Prostate gland (tissue), 2 donors: ENCODE data around the gene COL16A1. TPM values are rescaled to one million over a fixed set of nuclear protein-coding genes. Genes with fewer than 3 reads are reported as not detected.

Experiments used
- DNase-seq: peaks from one replicate; pipeline ENCODE4 v3.0.0-alpha.2; 2019; ENCODE audit warnings: low spot score
- H3K27ac ChIP-seq, 2 donors: fragments of 200-600 bp; sonication (generic); 2 replicates each; pipeline ENCODE4 v1.5.1; 2017 to 2019
- H3K27me3 ChIP-seq: fragments of 200-600 bp; sonication (generic); replicated peaks from 2 replicates; pipeline ENCODE4 v1.5.1; 2019; ENCODE audit not compliant: insufficient read depth
- H3K36me3 ChIP-seq, 2 donors: fragments of 200-600 bp; sonication (generic); 1 replicate in 1 of 2; 2 replicates in 1 of 2; pipeline versions ENCODE4 v1.5.1 to v1.8.1; 2017 to 2019
- H3K4me1 ChIP-seq: fragments of 200-600 bp; sonication (generic); replicated peaks from 2 replicates; pipeline ENCODE4 v1.5.1; 2019
- H3K4me3 ChIP-seq, 2 donors: fragments of 200-600 bp; sonication (generic); 2 replicates each; pipeline ENCODE4 v1.5.1; 2017 to 2019
- H3K9me3 ChIP-seq: fragments of 200-600 bp; sonication (generic); 2 replicates; pipeline ENCODE4 v1.5.1; 2017
- CTCF ChIP-seq, 4 experiments: fragments of 200-600 bp in 2 of 4; fragments of 450-650 bp in 2 of 4; sonication (generic) in 2 of 4; IDR thresholded peaks; 1 replicate in 3 of 4; 2 replicates in 1 of 4; pipeline ENCODE4 v1.5.1; 2016 to 2019; ENCODE audit warnings: antibody characterized with exemption in 4 of 4, mild to moderate bottlenecking in 2 of 4, moderate library complexity in 2 of 4
- POLR2A ChIP-seq: fragments of 450-650 bp; IDR thresholded peaks from one replicate; pipeline ENCODE4 v1.6.1; 2016; ENCODE audit warnings: antibody characterized with exemption, mild to moderate bottlenecking
- POLR2AphosphoS5 ChIP-seq: sonication (generic); formaldehyde crosslinking; IDR thresholded peaks from one replicate; pipeline ENCODE4 v1.6.1; 2017; ENCODE audit warnings: antibody characterized with exemption
- WGBS: methylation state at CpG from one replicate; pipeline ENCODE4 v1.1.5; 2018; 5-methylcytosine and 5-hydroxymethylcytosine counted together
- intact Hi-C: fragments of 100-400 bp; cut with DNase I; formaldehyde crosslinking; loops from one replicate; pipeline ENCODE4 v1.14.2; 2022
- total RNA-seq, 2 donors: library from RNA; depleted of rRNA; stranded (reverse); fragments of >200 nt; gene quantifications; one replicate each; pipeline ENCODE4 v1.1.0, GENCODE V29; 2016

Gene COL16A1
- total RNA-seq, 2 donors from 2014 or later: 45.3 to 89.4 TPM

DNA sequence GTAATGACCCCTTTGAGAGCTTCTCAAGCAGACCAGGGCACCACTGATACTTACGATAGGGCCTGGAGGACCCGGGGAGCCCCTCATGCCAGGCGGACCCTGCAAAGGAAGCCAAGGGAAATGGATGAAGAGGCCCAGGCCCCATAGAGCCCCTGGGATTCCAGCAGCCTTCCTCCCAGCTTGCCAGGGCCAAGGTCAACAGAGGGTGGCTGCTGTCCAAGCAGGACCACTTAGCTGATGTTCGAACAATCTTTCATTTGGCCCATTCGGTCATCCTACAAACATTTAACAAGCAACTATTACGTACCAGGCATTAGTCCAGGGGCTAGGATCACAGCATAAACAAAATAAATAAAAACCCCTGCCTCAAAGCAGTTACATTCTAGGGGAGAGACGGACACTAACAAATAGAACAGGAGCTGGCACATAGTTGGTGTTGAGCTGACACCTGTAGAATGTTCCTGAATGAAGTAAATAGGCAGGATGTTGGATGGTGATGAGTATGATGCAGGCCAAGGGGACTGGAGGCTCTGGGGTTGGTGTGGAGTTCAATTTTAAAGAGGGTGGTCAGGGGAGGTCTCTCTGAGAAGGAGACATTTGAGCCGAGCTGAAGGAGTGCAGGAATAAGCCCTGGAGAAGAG, 32.1 kb downstream of the COL16A1 start:
- Histone ChIP-seq H3K27ac (peak overlapping the region in 1 of 2 donors; percentile 62), H3K4me1 (peaks cover 2% of the 10 kb centered on the region), H3K36me3 (no peaks in the 10 kb centered on the region), H3K9me3 (no peaks in the 10 kb centered on the region), H3K27me3 (no peaks in the 10 kb centered on the region), H3K4me3 (no peak overlapping the region)
- DNase-seq: no peak
- TF ChIP-seq POLR2AphosphoS5 (no peak), POLR2A (no peak), CTCF (IDR thresholded peaks at IDR 0.05) (no peak)
- intact Hi-C loops: no loop called here
- 68% methylated on average over 8 of the region's 8 CpGs for WGBS

DNA sequence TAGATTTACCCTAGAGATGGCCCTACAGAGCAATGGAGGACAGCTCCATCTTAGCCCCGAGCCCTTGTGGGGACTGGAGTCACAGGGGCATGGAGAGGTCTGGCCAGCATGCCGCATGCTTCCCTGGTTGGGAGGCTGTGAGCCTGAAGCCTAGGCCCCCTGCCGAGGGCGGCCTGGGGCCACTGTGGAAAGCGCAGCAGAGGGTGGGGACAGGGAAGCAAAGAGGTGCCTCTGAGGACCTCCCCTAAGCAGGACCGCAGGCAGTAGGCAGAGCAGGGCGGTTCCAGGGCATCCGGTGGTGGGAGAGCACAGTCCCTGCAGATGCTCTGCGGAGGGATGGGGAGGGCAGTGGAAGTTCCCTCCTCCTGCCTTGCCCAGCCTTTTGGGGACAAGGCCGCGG, 32.7 kb downstream of the COL16A1 start:
- DNase-seq: no peak
- intact Hi-C loops: no loop called here
- no peak overlapping the region for H3K4me3 ChIP-seq
- H3K27me3 ChIP-seq: no peaks in the 10 kb centered on the region
- no peak for TF ChIP-seq CTCF (IDR thresholded peaks at IDR 0.05)
- TF ChIP-seq POLR2AphosphoS5: no peak
- TF ChIP-seq POLR2A: no peak
- peaks cover 2% of the 10 kb centered on the region for H3K4me1 ChIP-seq
- 83% methylated on average over 11 of the region's 11 CpGs for WGBS
- H3K27ac ChIP-seq: peak overlapping the region in 1 of 2 donors; percentile 62
- no peaks in the 10 kb centered on the region for H3K36me3 ChIP-seq
- no peaks in the 10 kb centered on the region for H3K9me3 ChIP-seq

GRCh38 chr1:31670593-31670964, 33.2 kb downstream of the COL16A1 start:
- no peaks in the 10 kb centered on the region for H3K36me3 ChIP-seq
- peak overlapping the region; percentile 62 to 72 for H3K27ac ChIP-seq
- intact Hi-C loops: no loop called here
- no peak for DNase-seq
- 56% methylated on average over 6 of the region's 6 CpGs for WGBS
- peak overlapping the region in 1 of 2 donors; percentile 15 for H3K4me3 ChIP-seq
- TF ChIP-seq POLR2AphosphoS5: no peak
- no peak for TF ChIP-seq CTCF (IDR thresholded peaks at IDR 0.05)
- no peak for TF ChIP-seq POLR2A
- H3K27me3 ChIP-seq: no peaks in the 10 kb centered on the region
- no peaks in the 10 kb centered on the region for H3K9me3 ChIP-seq
- H3K4me1 ChIP-seq: peaks cover 2% of the 10 kb centered on the region

GRCh38 chr1:31669786-31670592, 33.8 kb downstream of the COL16A1 start:
- Histone ChIP-seq H3K9me3 (no peaks in the 10 kb centered on the region), H3K27me3 (no peaks in the 10 kb centered on the region), H3K27ac (peak overlapping the region; percentile 62 to 72), H3K36me3 (no peaks in the 10 kb centered on the region), H3K4me1 (peaks cover 2% of the 10 kb centered on the region), H3K4me3 (peak overlapping the region; percentile 4 to 15)
- TF ChIP-seq POLR2A (peak; percentile 41), CTCF (IDR thresholded peaks at IDR 0.05) (no peak), POLR2AphosphoS5 (peak; percentile 78)
- DNase-seq: peak; percentile 91
- WGBS: 4% methylated on average over 30 of the region's 30 CpGs
- intact Hi-C loops: loop anchor here (5.0 kb wide), 1 partner anchor 402 kb away; the partner anchor contains the start of gene TMEM39B
